A549 (cell line): Measurements from ENCODE around the gene NFATC2. TPM values are rescaled to one million over a fixed set of nuclear protein-coding genes. Genes with fewer than 3 reads are reported as not detected.

Source experiments
- ATAC-seq, 2 experiments: fragments of 200-7000 bp in 1 of 2; fragments of >200 bp in 1 of 2; cut with Nextera tagmentation in 1 of 2; cut with Tn5 transposase in 1 of 2; 3 replicates each; pipeline versions ENCODE4 v1.8.0 to v1.9.1; 2018 to 2020; ENCODE audit warnings: mild to moderate bottlenecking in 1 of 2, moderate library complexity in 1 of 2
- CTCF ChIA-PET: fragments of 300-600 bp; sonication (Branson Sonifier 250); formaldehyde crosslinking; extraction: SDS; loops from one replicate; lab custom pipeline; 2021; ENCODE audit warnings: antibody characterized with exemption, inconsistent platforms; lab: Yijun Ruan, JAX
- POLR2A ChIA-PET: fragments of 350-600 bp; formaldehyde crosslinking; extraction: SDS; loops from one replicate; lab custom pipeline; 2021; ENCODE audit warnings: antibody characterized with exemption, inconsistent platforms; lab: Yijun Ruan, JAX
- DNase-seq, 2 experiments: peaks; one replicate each; pipeline versions ENCODE4 v3.0.0 to v3.0.0-alpha.2; 2011 to 2016; ENCODE audit warnings: low read depth in 1 of 2, low spot score in 1 of 2
- FAIRE-seq: peaks from 2 replicates; lab custom pipeline; 2011; peaks lifted over from hg19 to GRCh38; lab: Jason Lieb, UNC
- H3K27ac ChIP-seq, 2 experiments: fragments of >200 bp; sonication (Bioruptor Twin); formaldehyde crosslinking; 3 replicates each; pipeline ENCODE4 v1.5.1; 2016 to 2017
- H3K4me1 ChIP-seq: fragments of >200 bp; sonication (Bioruptor Twin); formaldehyde crosslinking; 3 replicates; pipeline ENCODE4 v1.6.1; 2016
- H3K4me2 ChIP-seq: fragments of >200 bp; sonication (Bioruptor Twin); formaldehyde crosslinking; 3 replicates; pipeline ENCODE4 v1.6.1; 2016
- H3K4me3 ChIP-seq: fragments of >200 bp; sonication (Bioruptor Twin); formaldehyde crosslinking; 3 replicates; pipeline ENCODE4 v1.5.1; 2016
- H3K9me3 ChIP-seq: fragments of >200 bp; sonication (Bioruptor Twin); formaldehyde crosslinking; 3 replicates; pipeline ENCODE4 v1.6.1; 2016
- ATOH8 ChIP-seq: fragments of 250-450 bp; sonication (Bioruptor Pico); IDR thresholded peaks from 2 replicates; pipeline ENCODE4 v1.5.0; 2020; ENCODE audit warnings: low read depth, mild to moderate bottlenecking, moderate library complexity
- CBX2 ChIP-seq: fragments of 200-600 bp; sonication (generic); IDR thresholded peaks from 2 replicates; pipeline ENCODE4 v1.6.1; 2016; ENCODE audit warnings: low read depth, mild to moderate bottlenecking, borderline replicate concordance
- CEBPB ChIP-seq, 2 experiments: fragments of >200 bp in 1 of 2; sonication (Bioruptor Twin) in 1 of 2; formaldehyde crosslinking in 1 of 2; IDR thresholded peaks; 2 replicates each; pipeline ENCODE4 v1.6.1; 2012 to 2016
- CHD2 ChIP-seq: fragments of 150-350 bp; IDR thresholded peaks from 2 replicates; pipeline ENCODE4 v1.6.1; 2014; ENCODE audit warnings: low read length; ENCODE audit not compliant: partially characterized antibody
- CTCF ChIP-seq: fragments of >200 bp; sonication (Bioruptor Twin); formaldehyde crosslinking; IDR thresholded peaks from 3 replicates; pipeline ENCODE4 v1.5.1; 2016
- E2F6 ChIP-seq: IDR thresholded peaks from 2 replicates; pipeline ENCODE4 v1.6.1; 2012; ENCODE audit warnings: low read depth, borderline replicate concordance
- EHMT2 ChIP-seq: fragments of 200-600 bp; sonication (generic); IDR thresholded peaks from 2 replicates; pipeline ENCODE4 v1.6.1; 2016; ENCODE audit warnings: antibody characterized with exemption, low read depth, mild to moderate bottlenecking, moderate library complexity
- GATA3 ChIP-seq: IDR thresholded peaks from 2 replicates; pipeline ENCODE4 v1.6.1; 2012; ENCODE audit warnings: borderline replicate concordance
- HDAC2 ChIP-seq: fragments of 200-600 bp; sonication (generic); IDR thresholded peaks from 2 replicates; pipeline ENCODE4 v1.6.1; 2016
- HES2 ChIP-seq: fragments of >200 bp; sonication (Bioruptor Twin); formaldehyde crosslinking; IDR thresholded peaks from 2 replicates; pipeline ENCODE4 v1.6.1; 2016
- HEYL ChIP-seq: fragments of 250-450 bp; sonication (Bioruptor Pico); IDR thresholded peaks from 2 replicates; pipeline ENCODE4 v1.8.0; 2021; ENCODE audit warnings: mild to moderate bottlenecking, moderate library complexity
- JUN ChIP-seq, 2 experiments: fragments of >200 bp; sonication (Bioruptor Twin); formaldehyde crosslinking; IDR thresholded peaks; 2 replicates in 1 of 2; 3 replicates in 1 of 2; pipeline ENCODE4 v1.6.1; 2016 to 2017
- MAZ ChIP-seq: fragments of 150-350 bp; IDR thresholded peaks from 2 replicates; pipeline ENCODE4 v1.6.1; 2014; ENCODE audit warnings: antibody characterized with exemption, low read depth, low read length, borderline replicate concordance
- NPAS2 ChIP-seq: fragments of 250-450 bp; sonication (Bioruptor Pico); IDR thresholded peaks from 2 replicates; pipeline ENCODE4 v1.8.0; 2022; ENCODE audit warnings: mild to moderate bottlenecking, moderate library complexity, borderline replicate concordance
- PBX3 ChIP-seq: IDR thresholded peaks from 2 replicates; pipeline ENCODE4 v1.6.1; 2012
- PHF8 ChIP-seq: fragments of 200-600 bp; sonication (generic); IDR thresholded peaks from 2 replicates; pipeline ENCODE4 v1.6.1; 2016; ENCODE audit warnings: low read depth, mild to moderate bottlenecking, antibody characterized with exemption, moderate library complexity, borderline replicate concordance
- RAD21 ChIP-seq, 2 experiments: fragments of >200 bp in 1 of 2; sonication (Bioruptor Twin) in 1 of 2; formaldehyde crosslinking in 1 of 2; IDR thresholded peaks in 1 of 2; conservative IDR thresholded peaks in 1 of 2; 2 replicates in 1 of 2; 3 replicates in 1 of 2; pipeline ENCODE4 v1.6.1; 2012 to 2018; ENCODE audit warnings: inconsistent platforms in 1 of 2
- RARB ChIP-seq: fragments of 250-450 bp; sonication (Bioruptor Pico); IDR thresholded peaks from 2 replicates; pipeline ENCODE4 v1.8.0; 2021; ENCODE audit warnings: mild to moderate bottlenecking, moderate library complexity
- RCOR1 ChIP-seq: fragments of 150-350 bp; IDR thresholded peaks from 2 replicates; pipeline ENCODE4 v1.6.1; 2014; ENCODE audit warnings: antibody characterized with exemption, low read length, low read depth
- RNF2 ChIP-seq: fragments of 200-600 bp; sonication (generic); IDR thresholded peaks from 2 replicates; pipeline ENCODE4 v1.6.1; 2016; ENCODE audit warnings: low read depth, mild to moderate bottlenecking, antibody characterized with exemption, moderate library complexity, borderline replicate concordance
- SMC3 ChIP-seq: fragments of >200 bp; sonication (Bioruptor Twin); formaldehyde crosslinking; IDR thresholded peaks from 3 replicates; pipeline ENCODE4 v1.6.1; 2018; ENCODE audit warnings: inconsistent platforms
- TFCP2L1 ChIP-seq: fragments of 250-450 bp; sonication (Bioruptor Pico); IDR thresholded peaks from 2 replicates; pipeline ENCODE4 v1.5.0; 2021; ENCODE audit warnings: mild to moderate bottlenecking
- ZSCAN20 ChIP-seq: fragments of 250-450 bp; sonication (Bioruptor Pico); IDR thresholded peaks from 2 replicates; pipeline ENCODE4 v1.8.0; 2022; ENCODE audit warnings: mild to moderate bottlenecking, moderate library complexity
- WGBS: methylation state at CpG from one replicate; pipeline ENCODE4 v1.1.6; 2017; ENCODE audit errors: missing lambda C conversion rate; 5-methylcytosine and 5-hydroxymethylcytosine counted together
- polyA plus RNA-seq, 4 experiments: library from polyadenylated mRNA; depleted of rRNA in 3 of 4; stranded (reverse); fragments of >200 nt; fragmentation: RNase III in 1 of 4; extraction: RNeasy Plus Mini Kit Qiagen cat#74134 plus additional on column Dnase treatment in 1 of 4; gene quantifications; 2 replicates in 3 of 4; 3 replicates in 1 of 4; pipeline ENCODE4 v1.2.3, GENCODE V29; 2011 to 2017

The NFATC2 gene
- polyA plus RNA-seq, 2 of the 4 experiments (the other 2 are of a cell fraction), result 0.75 to 1.6 TPM

GRCh38 chr20:51553897-51554486 is 11.5 kb upstream of the NFATC2 start:
- FAIRE-seq, result no peak
- no peak for DNase-seq
- POLR2A ChIA-PET, result no interaction called here
- H3K9me3 ChIP-seq, result no peaks in the 10 kb centered on the region
- ATAC-seq, result no peak; a peak in 1 of 6 replicates
- TF ChIP-seq MAZ, result no peak
- TF ChIP-seq GATA3, result no peak
- no peak for TF ChIP-seq TFCP2L1 (CRISPR knock-in tag)
- TF ChIP-seq ZSCAN20 (CRISPR knock-in tag), result no peak
- no peak for TF ChIP-seq HES2
- no peak for TF ChIP-seq SMC3
- no peak for TF ChIP-seq CBX2
- no peak for TF ChIP-seq CTCF
- no peak for TF ChIP-seq RNF2
- no peak for TF ChIP-seq EHMT2
- no peak for TF ChIP-seq PBX3
- TF ChIP-seq HDAC2, result no peak
- TF ChIP-seq JUN (IDR thresholded peaks at IDR 0.05), result no peak
- no peak for TF ChIP-seq RARB (CRISPR knock-in tag)
- TF ChIP-seq, all 56 proteins: peak for 0
- Histone ChIP-seq H3K4me3 (no peak overlapping the region), H3K4me1 (peaks cover 10% of the 10 kb centered on the region; the same call in 2 of the 3 replicates), H3K4me2 (no peak overlapping the region), H3K27ac (no peak overlapping the region)
- CTCF ChIA-PET, result interaction anchor here (1.4 to 2.2 kb wide), 5 partner anchors 8 to 566 kb away, joined by 3 to 6 read pairs (median 4); no protein-coding TSS in a partner anchor
- 57% methylated on average over 8 of the region's 8 CpGs for WGBS

- TF ChIP-seq PHF8 (no peak), E2F6 (no peak), RCOR1 (no peak), NPAS2 (CRISPR knock-in tag) (no peak)
- WGBS, result 59% methylated on average over 3 of the region's 3 CpGs
- DNase-seq, result no peak
- Histone ChIP-seq H3K4me2 (peak overlapping the region; percentile 30; the same call in 2 of the 3 replicates), H3K4me1 (peaks cover 10% of the 10 kb centered on the region; the same call in 2 of the 3 replicates), H3K4me3 (no peak overlapping the region), H3K9me3 (no peaks in the 10 kb centered on the region), H3K27ac (no peak overlapping the region)
- FAIRE-seq, result no peak
- POLR2A ChIA-PET, result no interaction called here
- CTCF ChIA-PET, result interaction anchor here (1.5 to 2.5 kb wide), 2 partner anchors 12 to 43 kb away, joined by 4 to 7 read pairs; no protein-coding TSS in a partner anchor
- ATAC-seq, result no peak; a peak in 1 of 6 replicates
Measured at GRCh38 chr20:51551186-51551585, 8.7 kb upstream of the NFATC2 start.

GRCh38 chr20:51549474-51549873 is 7.0 kb upstream of the NFATC2 start:
- no peaks in the 10 kb centered on the region for H3K9me3 ChIP-seq
- TF ChIP-seq JUN (IDR thresholded peaks at IDR 0.05) (no peak), HEYL (CRISPR knock-in tag) (no peak), CBX2 (no peak), CHD2 (no peak), PHF8 (no peak), ATOH8 (CRISPR knock-in tag) (no peak), MAZ (no peak), RAD21 (conservative IDR thresholded peaks at IDR 0.05 in 1 of 2, IDR thresholded peaks at IDR 0.05 in 1 of 2) (no peak), RCOR1 (no peak), CEBPB (IDR thresholded peaks at IDR 0.05) (no peak)
- no peak overlapping the region for H3K27ac ChIP-seq
- 94% methylated on average over 4 of the region's 4 CpGs for WGBS
- ATAC-seq (no peak), DNase-seq (no peak), FAIRE-seq (no peak)
- CTCF ChIA-PET, result interaction anchor here (1.1 kb wide), 1 partner anchor 46 kb away, joined by 6 read pairs; no protein-coding TSS in a partner anchor
- H3K4me2 ChIP-seq, result no peak overlapping the region
- POLR2A ChIA-PET, result no interaction called here
- peaks cover 10% of the 10 kb centered on the region; the same call in 2 of the 3 replicates for H3K4me1 ChIP-seq
- no peak overlapping the region for H3K4me3 ChIP-seq
